HUES64 (cell line): ENCODE data around the gene UQCRC1.

ENCODE experiments used
- H3K27ac ChIP-seq: 2 replicates; pipeline ENCODE4 v1.7.0; 2013; ENCODE audit warnings: low read depth, low read length, inconsistent platforms
- H3K27me3 ChIP-seq: 2 replicates; pipeline ENCODE4 v1.6.1; 2013; ENCODE audit warnings: mild to moderate bottlenecking, low read length; ENCODE audit not compliant: insufficient read depth
- H3K36me3 ChIP-seq: 2 replicates; pipeline ENCODE4 v1.6.1; 2013; ENCODE audit warnings: mild to moderate bottlenecking, low read length; ENCODE audit not compliant: insufficient read depth
- H3K4me1 ChIP-seq: 2 replicates; pipeline ENCODE4 v1.6.1; 2013; ENCODE audit warnings: mild to moderate bottlenecking, low read length, moderate library complexity; ENCODE audit not compliant: insufficient read depth
- H3K4me3 ChIP-seq: 2 replicates; pipeline ENCODE4 v1.5.1; 2013; ENCODE audit warnings: mild to moderate bottlenecking, low read length, moderate library complexity
- H3K9ac ChIP-seq: 2 replicates; pipeline ENCODE4 v1.6.1; 2013; ENCODE audit warnings: mild to moderate bottlenecking, low read depth, low read length
- H3K9me3 ChIP-seq: 2 replicates; pipeline ENCODE4 v1.6.1; 2013; ENCODE audit warnings: low read depth, low read length; ENCODE audit not compliant: insufficient read depth
- WGBS: fragments of 150-250, 120-280 bp; methylation state at CpG from one replicate; pipeline ENCODE4 v1.1.7; 2013; ENCODE audit warnings: missing lambda C conversion rate; 5-methylcytosine and 5-hydroxymethylcytosine counted together

The UQCRC1 gene

GRCh38 chr3:48568476-48568875, 41.0 kb downstream of the UQCRC1 start:
- Histone ChIP-seq H3K4me3 (no peak overlapping the region), H3K27ac (no peak overlapping the region), H3K4me1 (peaks cover under 1% of the 10 kb centered on the region; the same call in 1 of the 2 replicates), H3K9me3 (no peaks in the 10 kb centered on the region), H3K9ac (no peak overlapping the region), H3K27me3 (no peaks in the 10 kb centered on the region), H3K36me3 (peaks cover 10% of the 10 kb centered on the region)
- WGBS, result 95% methylated on average over 7 of the region's 7 CpGs

DNA sequence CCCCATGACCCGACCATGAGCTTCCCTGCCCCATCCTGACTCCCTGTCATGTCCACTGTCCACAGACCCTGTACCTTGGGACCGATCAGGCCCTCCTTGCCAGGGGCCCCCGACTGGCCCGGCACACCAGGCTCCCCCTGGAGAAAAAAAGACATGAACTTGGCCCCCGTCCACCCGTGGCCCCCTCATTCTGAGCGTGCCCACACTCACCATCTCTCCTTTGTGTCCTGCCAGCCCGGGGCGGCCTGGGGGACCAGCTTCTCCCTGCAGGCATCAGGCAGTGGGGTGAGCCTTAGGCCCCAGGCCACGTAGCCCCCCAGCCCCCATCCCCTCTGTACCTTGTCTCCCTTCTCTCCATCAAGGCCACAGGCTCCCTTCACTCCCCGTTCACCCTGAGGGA, 41.9 kb downstream of the UQCRC1 start:
- Histone ChIP-seq H3K27me3 (no peaks in the 10 kb centered on the region), H3K9ac (no peak overlapping the region), H3K9me3 (no peaks in the 10 kb centered on the region), H3K36me3 (peaks cover 4% of the 10 kb centered on the region; the same call in 1 of the 2 replicates), H3K4me3 (no peak overlapping the region), H3K27ac (no peak overlapping the region), H3K4me1 (peaks cover 5% of the 10 kb centered on the region; the same call in 1 of the 2 replicates)
- 93% methylated on average over 11 of the region's 11 CpGs for WGBS

- H3K4me3 ChIP-seq, result no peak overlapping the region
- H3K27ac ChIP-seq, result no peak overlapping the region
- H3K9ac ChIP-seq, result no peak overlapping the region
- 89% methylated on average over 5 of the region's 5 CpGs for WGBS
- no peaks in the 10 kb centered on the region for H3K9me3 ChIP-seq
- peaks cover 5% of the 10 kb centered on the region; the same call in 1 of the 2 replicates for H3K4me1 ChIP-seq
- no peaks in the 10 kb centered on the region for H3K27me3 ChIP-seq
- H3K36me3 ChIP-seq, result peaks cover 2% of the 10 kb centered on the region; the same call in 1 of the 2 replicates
Observed at GRCh38 chr3:48567090-48567489, 42.4 kb downstream of the UQCRC1 start.

- H3K27ac ChIP-seq, result no peak overlapping the region
- H3K4me1 ChIP-seq, result peaks cover 6% of the 10 kb centered on the region; the same call in 1 of the 2 replicates
- 93% methylated on average over 9 of the region's 9 CpGs for WGBS
Observed at GRCh38 chr3:48566401-48566760, 43.1 kb downstream of the UQCRC1 start.

DNA sequence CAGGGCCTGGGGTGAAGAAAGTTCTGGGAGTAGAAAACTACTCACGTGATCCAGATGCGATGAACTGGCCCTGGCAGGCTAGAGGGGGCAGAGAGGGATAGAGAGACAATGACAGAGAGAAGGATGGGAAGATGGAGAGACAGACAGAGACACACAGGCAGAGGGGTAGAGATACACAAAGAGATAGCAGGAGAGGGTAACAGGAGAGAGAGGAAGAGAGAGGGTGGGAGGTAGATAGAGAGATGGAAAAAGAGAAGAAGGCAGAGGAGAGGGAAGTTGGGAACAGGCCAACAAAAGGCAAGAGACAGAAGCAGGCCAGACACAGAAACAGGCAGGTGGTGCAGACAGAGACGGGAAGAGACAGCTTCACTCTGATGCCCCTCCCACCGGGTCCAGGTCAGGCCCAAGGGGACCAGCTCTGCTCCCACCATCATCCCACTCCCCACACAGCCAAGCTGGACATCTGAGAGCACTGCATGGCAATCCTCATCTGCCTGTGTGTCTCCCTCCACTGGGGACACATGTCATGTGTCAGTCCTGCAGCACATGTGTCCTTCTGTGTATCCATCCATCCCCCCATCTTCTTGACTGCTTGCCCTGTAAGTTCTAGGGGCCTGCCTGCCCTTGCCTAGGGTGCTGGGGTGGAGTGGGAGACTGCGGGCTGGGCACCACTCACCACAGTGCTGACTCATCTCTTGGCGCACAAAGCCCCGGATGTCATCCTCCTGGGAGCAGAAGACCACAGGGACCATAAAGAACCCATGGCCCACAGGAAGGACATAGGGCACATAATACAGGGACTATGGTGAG, 43.6 kb downstream of the UQCRC1 start:
- Histone ChIP-seq H3K9me3 (no peaks in the 10 kb centered on the region), H3K9ac (no peak overlapping the region), H3K36me3 (no peaks in the 10 kb centered on the region; the same call in 1 of the 2 replicates), H3K4me1 (peaks cover 10% of the 10 kb centered on the region), H3K27me3 (no peaks in the 10 kb centered on the region), H3K4me3 (no peak overlapping the region), H3K27ac (no peak overlapping the region)
- 91% methylated on average over 7 of the region's 7 CpGs for WGBS

More at GRCh38 chr3:48566401-48566760, 43.1 kb downstream of the UQCRC1 start:
- no peaks in the 10 kb centered on the region for H3K27me3 ChIP-seq
- no peak overlapping the region for H3K4me3 ChIP-seq
- no peaks in the 10 kb centered on the region for H3K9me3 ChIP-seq
- no peaks in the 10 kb centered on the region; the same call in 1 of the 2 replicates for H3K36me3 ChIP-seq
- no peak overlapping the region for H3K9ac ChIP-seq

DNA sequence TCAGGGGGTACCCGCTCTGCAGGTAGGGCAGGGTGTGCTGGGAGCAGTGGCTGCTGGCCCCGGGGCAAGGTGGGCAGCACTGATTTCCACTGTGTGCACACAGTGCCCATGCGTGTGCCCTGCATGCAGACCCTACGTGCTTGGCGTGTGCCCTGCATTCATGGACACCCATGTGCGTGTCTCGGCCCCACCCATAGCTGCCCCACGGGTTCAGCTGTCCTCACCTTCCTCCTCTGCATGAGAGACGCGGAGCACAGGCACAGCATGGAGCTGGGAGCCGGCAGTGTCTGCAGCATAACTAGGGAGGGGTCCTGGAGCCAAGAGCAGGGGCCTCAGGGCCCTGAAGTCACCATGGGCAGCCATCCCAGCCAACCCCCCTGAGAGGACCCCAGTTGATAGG, 44.3 kb downstream of the UQCRC1 start:
- H3K36me3 ChIP-seq, result no peaks in the 10 kb centered on the region; the same call in 1 of the 2 replicates
- H3K27me3 ChIP-seq, result no peaks in the 10 kb centered on the region
- H3K4me1 ChIP-seq, result peaks cover 16% of the 10 kb centered on the region
- no peaks in the 10 kb centered on the region for H3K9me3 ChIP-seq
- 93% methylated on average over 11 of the region's 11 CpGs for WGBS
- no peak overlapping the region for H3K27ac ChIP-seq
- no peak overlapping the region for H3K4me3 ChIP-seq
- H3K9ac ChIP-seq, result no peak overlapping the region

- Histone ChIP-seq H3K4me1 (peaks cover 17% of the 10 kb centered on the region), H3K27me3 (no peaks in the 10 kb centered on the region), H3K27ac (no peak overlapping the region), H3K9ac (no peak overlapping the region), H3K36me3 (no peaks in the 10 kb centered on the region; the same call in 1 of the 2 replicates), H3K4me3 (no peak overlapping the region), H3K9me3 (no peaks in the 10 kb centered on the region)
- 93% methylated on average over 11 of the region's 11 CpGs for WGBS
Observed at GRCh38 chr3:48564667-48565066, 44.8 kb downstream of the UQCRC1 start.

DNA sequence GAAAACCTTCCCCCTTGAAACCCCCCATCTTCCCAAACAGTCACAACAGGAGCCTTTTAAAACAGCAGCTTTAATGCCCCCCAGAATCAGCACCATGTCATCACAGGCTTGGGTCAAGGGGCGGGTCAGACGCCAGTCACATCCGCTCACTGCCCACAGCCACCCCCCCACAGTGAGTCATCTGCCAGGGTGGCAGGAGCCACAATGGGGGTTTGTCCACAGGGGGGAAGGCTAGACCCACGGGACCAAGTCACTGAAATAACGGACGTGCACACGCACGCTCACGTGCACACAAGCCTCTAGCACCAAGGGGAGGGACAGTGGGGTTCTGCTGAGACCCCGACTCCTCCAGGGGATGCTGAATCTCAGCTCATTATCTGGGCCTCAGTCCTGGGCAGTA, 45.4 kb downstream of the UQCRC1 start:
- H3K9me3 ChIP-seq, result no peaks in the 10 kb centered on the region
- H3K9ac ChIP-seq, result no peak overlapping the region
- no peaks in the 10 kb centered on the region for H3K27me3 ChIP-seq
- H3K27ac ChIP-seq, result no peak overlapping the region
- no peak overlapping the region for H3K4me3 ChIP-seq
- peaks cover 17% of the 10 kb centered on the region for H3K4me1 ChIP-seq
- 85% methylated on average over 10 of the region's 10 CpGs for WGBS
- no peaks in the 10 kb centered on the region; the same call in 1 of the 2 replicates for H3K36me3 ChIP-seq

- peaks cover 17% of the 10 kb centered on the region for H3K4me1 ChIP-seq
- H3K27ac ChIP-seq, result no peak within 1 kb of the TSS
- H3K36me3 ChIP-seq, result no peaks in the 10 kb centered on the region; the same call in 1 of the 2 replicates
- no peaks in the 10 kb centered on the region for H3K27me3 ChIP-seq
- H3K4me3 ChIP-seq, result no peak within 1 kb of the TSS
- 62% methylated on average over 6 of the region's 6 CpGs for WGBS
- H3K9ac ChIP-seq, result no peak within 1 kb of the TSS; the same call in 1 of the 2 replicates
- no peaks in the 10 kb centered on the region for H3K9me3 ChIP-seq
Observed at GRCh38 chr3:48563382-48563918, 46.0 kb downstream of the UQCRC1 start, which contains the start of gene UCN2. Gene UCN2 (minus strand): TSS chr3:48563781. CDS start chr3:48563124, 657 bp downstream.

GRCh38 chr3:48562367-48563095, 46.9 kb downstream of the UQCRC1 start:
- no peak overlapping the region for H3K27ac ChIP-seq

More at GRCh38 chr3:48562367-48563095, 46.9 kb downstream of the UQCRC1 start:
- Histone ChIP-seq H3K36me3 (no peaks in the 10 kb centered on the region; the same call in 1 of the 2 replicates), H3K27me3 (no peaks in the 10 kb centered on the region), H3K9me3 (no peaks in the 10 kb centered on the region), H3K9ac (no peak overlapping the region; the same call in 1 of the 2 replicates), H3K4me1 (peaks cover 21% of the 10 kb centered on the region), H3K4me3 (no peak overlapping the region)
- 94% methylated on average over 20 of the region's 20 CpGs for WGBS
